ENCODE data around the gene DIO3.
"Not testable (repeated sequence)": the region's sequence is repeated elsewhere in the genome, so short reads cannot be mapped to it uniquely, and the experiment has no call there.

Gene DIO3

GRCh38 chr14:101558739-101559240, 2.5 kb upstream of the DIO3 start:
- no peak for DNase-seq (ENCODE audit: low read depth in 2 of 2)

- DNase-seq (ENCODE audit: low read depth in 2 of 2): no peak
Observed at GRCh38 chr14:101559250-101559623, 2.1 kb upstream of the DIO3 start.

DNA sequence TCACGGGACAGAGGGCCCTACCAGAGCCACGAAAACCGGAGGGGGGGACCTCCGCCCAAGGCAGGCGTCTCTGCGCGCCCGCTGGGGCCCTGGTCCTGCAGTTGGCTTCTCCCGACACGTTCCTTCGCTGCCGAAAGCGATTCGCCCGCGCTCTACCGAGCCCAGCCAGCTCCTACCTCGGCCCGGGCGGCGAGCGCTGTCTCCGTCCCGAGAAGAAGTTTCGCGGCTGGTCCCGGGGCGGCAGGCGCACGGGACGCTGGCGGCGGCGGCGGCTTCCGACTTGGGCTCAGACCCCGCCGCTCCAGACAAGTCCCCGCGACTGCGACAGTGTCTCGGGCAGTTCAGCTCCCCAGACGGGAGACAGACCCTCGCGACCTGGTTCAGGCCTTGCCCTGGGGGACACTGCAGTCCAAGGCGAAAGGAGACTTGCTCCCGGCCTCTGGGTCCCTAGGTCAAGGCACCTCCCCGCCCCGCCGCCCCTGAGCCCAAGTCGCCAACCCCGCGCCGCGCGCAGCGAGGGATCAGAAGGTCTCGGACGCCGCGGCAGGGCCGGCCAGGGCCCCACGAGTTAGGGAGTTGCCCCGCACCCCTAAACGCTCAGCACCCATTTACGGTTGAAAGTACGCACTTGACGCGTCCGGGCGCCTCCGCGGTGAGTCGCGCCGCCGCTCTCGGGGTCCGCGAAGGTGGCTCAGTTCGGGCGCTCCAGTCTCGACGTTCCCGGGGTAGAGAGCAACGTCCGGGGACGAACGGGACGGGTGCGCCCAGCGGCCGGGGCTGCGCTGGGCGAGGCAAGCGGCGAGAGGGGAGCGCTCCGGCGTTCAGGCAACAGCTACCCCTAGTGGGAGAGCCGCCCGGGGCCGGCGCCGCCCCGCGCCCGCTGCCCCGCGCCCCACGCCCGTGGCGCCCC, 1.4 kb upstream of the DIO3 start:
- no peak for DNase-seq (ENCODE audit: low read depth in 2 of 2)

DNA sequence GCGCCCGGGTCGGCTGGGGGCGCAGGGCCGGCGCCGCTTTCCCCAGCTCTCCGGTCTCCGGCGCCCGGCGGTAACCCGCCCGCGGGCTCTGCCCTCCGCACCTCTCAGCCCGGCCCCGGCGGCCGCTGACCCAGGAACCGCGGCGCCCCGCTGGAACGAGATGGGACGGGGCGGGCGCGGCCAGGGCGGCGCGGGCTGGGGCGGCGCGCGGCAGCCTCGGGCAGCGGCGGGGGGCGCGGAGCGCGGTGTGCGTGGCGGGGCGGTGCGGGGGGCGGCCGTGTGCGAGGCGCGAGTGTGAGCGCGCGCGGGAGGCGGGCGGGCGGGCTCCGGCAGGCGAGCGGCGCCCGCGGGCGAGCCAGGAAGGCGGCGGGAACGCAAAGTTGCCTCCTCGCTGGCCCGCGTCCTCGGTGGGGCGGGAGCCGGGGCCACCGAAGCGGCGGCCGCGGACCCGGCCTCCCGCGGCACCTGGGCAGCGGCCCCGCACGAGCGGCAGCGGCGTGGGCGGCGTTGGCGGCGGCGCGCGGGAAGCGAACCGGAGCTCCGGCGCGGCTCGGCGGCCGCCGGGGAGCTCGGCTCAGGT, 671 bp upstream of the DIO3 start:
- DNase-seq (ENCODE audit: low read depth in 2 of 2): no peak

DNA sequence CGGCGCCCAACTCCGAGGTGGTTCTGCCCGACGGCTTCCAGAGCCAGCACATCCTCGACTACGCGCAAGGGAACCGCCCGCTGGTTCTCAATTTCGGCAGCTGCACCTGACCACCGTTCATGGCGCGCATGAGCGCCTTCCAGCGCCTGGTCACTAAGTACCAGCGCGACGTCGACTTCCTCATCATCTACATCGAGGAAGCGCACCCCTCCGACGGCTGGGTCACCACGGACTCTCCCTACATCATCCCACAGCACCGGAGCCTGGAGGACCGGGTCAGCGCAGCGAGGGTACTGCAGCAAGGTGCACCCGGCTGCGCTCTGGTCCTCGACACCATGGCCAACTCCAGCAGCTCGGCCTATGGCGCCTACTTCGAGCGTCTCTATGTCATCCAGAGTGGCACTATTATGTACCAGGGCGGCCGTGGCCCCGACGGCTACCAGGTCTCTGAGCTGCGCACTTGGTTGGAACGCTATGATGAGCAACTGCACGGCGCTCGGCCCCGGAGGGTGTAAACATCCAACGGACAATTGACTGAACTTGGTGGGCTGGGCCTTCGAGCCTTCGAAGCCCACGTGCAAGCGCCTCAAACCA, 699 bp downstream of the DIO3 start:
- DNase-seq (ENCODE audit: low read depth in 2 of 2): no peak

DNA sequence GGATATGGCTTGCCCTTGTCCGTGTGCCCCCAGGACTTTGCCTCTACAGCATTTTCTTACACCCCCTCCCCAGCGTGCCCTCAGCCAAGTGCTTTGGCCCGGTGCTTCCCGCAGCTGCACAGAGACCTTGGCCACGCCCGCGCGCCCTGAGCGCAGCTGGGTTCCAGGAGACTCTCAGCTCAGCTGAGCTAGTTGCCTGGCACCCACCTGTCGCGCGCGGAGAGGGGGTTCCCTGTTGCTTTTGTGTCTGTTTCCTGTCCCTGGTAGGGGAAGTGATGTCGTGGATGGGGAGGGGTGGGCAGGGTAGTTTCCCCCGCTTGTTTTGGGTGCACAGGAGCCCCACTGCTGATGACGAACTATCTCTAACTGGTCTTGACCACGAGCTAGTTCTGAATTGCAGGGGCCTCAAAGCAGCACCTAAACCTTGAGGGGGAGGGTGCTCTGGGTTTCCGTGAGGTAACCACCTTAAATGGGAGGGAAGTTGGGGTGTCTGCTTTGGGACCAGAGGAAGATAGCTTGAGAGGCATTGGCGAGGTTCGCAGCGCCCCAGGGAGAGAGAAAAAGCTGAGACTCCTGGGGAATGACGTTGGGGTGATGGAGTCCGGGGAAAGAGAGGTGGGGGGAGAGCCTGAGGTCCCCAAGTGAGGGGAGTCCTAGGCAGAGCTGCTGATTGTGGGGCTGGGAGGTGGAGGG, 1.5 kb downstream of the DIO3 start:
- DNase-seq (ENCODE audit: low read depth in 2 of 2): no peak

DNA sequence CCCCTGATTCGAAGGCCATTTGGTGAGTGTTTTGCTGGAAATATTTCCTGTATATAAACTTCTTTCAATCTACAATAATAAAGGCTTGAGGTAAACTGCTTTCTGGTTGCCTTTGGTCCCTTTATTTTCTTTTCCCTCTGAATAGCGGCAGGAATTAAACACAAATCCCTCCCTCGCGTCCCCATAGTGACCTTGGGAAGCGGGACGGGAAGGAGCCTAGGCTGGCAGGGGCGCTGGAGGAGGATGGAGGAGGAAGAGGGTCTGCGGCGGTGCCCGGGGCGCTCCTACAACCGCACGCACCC, 2.0 kb downstream of the DIO3 start:
- no peak for DNase-seq (ENCODE audit: low read depth in 2 of 2)

GRCh38 chr14:101563654-101564443, 2.6 kb downstream of the DIO3 start:
- no peak for DNase-seq (ENCODE audit: low read depth in 2 of 2)

DNA sequence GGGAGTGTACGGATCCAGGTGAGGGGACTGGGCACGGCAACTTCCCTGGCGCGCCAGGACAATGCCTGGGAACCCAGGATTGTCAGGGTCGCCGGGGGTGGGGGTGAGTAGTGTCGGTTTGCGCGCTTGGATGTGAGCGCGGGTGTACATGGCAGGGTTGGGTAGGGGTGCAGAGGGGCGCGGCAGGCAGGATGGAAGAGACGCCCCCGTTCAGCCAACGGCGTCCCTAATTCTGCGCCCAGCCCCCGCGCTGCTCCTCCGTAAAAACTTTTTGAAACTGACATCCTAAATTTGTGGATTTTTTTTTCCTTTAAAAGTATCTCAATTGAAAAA, 3.1 kb downstream of the DIO3 start:
- no peak for DNase-seq (ENCODE audit: low read depth in 2 of 2)

DNA sequence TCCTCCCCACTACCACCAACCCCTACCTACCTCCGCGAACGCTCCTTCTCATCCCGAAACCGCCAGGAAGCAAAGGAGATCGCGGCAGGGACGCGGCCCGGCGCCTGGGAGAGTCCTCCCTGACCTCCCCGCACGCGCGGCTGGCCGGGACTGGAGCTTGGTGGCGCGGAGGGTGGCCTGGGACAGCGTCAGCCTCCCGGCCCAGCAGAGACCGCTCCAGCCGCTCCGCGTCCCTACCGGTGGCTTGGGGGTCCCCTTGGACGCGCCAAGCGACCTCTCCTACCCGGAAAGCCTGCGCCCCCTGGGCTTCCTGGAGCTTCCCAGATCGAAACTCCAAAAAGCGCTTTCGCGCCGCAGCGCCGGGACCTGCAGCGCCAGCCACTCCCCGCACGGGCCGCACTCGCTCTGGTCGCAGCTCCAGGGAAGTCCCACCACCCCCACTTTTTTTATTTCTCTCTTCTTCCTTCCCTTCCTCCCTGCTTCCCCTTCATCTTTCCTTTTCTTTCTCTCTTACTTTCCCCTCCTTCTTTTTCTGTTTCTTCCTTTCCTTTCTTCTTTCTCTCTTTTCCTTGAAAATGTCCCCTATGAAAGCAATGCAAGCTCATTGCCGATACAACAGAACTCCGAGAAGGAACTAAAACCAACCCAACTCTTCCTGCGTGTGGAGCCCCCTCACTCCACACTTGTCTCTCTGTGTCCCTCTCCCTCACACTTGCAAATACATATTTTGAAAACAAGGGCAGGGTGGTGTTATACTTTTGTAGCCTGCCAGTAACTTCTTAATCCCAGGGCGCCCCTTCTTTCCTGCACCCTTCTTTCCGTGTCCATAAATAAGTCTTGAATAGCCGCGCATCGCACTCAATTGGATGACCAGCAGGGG, 3.8 kb downstream of the DIO3 start:
- DNase-seq (ENCODE audit: low read depth in 2 of 2): no peak

DNA sequence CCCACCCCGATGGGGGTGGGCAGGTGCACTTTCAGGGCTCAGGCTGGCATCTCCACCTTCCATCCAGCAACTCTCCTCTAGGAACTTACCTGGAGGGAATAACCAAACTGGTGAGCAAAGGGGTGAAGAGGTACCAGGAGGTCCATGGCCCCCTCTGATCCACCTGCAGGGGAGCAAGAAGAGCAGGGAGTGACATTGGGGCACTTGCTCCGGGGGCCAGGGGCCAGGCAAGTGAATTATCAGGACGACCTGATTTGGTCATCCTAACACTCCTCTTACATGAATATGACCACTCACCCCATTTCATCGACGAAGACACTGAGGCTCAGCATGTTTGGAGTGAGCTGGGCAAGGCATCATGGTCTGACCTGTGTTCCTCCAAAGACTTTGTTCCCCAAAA, 6.0 kb downstream of the DIO3 start:
- DNase-seq (ENCODE audit: low read depth in 2 of 2): no peak

- no peak for DNase-seq (ENCODE audit: low read depth in 2 of 2)
Observed at GRCh38 chr14:101571004-101571403, 9.7 kb downstream of the DIO3 start.

- DNase-seq (ENCODE audit: low read depth in 2 of 2): not testable (repeated sequence)
Observed at GRCh38 chr14:101572526-101572925, 11.2 kb downstream of the DIO3 start.

DNA sequence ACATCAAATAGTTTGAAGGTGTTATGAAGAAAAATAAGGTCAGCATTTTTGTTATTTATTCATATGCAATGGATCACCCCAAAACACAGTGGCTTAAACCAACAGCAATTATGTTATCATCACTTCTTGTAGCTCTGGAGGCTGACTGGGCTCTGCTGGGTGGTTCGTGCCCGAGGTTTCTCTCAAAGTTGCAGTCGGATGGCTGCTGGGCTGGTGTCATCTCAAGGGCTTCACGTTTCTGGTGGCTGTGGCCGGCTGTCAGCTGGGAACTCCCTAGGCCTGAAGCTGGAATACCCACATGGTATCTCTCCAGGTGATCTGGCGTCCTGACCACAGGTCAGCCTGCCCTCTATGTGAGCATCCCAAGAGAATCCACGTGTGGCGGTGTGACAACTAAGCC, 12.0 kb downstream of the DIO3 start:
- DNase-seq (ENCODE audit: low read depth in 2 of 2): no peak

- DNase-seq (ENCODE audit: low read depth in 2 of 2): no peak
Observed at GRCh38 chr14:101575581-101575980, 14.3 kb downstream of the DIO3 start.

DNA sequence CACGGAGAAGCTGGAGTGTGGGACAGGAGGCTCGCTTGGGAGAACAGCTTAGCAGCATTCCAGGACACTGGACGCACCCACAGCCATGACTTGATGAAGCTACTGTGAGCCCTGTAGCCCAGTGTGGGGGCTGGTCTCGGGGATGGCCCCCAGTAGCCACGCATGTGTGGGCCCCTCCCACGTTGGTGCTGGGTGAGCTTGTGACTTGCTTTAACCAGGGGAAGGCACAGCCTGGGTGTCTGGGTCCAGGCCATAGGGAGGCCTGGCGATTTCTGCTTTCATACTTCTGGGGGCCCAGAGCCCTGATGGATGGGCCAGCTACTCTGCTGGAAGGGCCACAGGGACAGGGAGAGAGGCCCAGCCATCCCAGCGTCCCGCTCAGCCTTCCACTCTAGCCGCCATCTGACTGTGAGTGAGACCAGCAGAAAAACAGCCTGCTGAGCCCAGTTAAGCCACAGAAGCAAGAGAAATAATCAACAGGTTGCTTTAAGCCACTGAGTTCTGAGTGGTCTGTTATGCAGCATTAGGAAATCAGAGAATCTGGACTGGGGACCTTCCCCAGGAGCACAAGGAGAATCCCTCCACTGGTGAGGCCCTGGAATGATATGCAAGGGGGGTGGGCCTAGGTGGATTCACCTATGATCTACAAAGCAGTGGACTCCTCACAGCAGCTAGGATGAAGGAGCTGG, 16.1 kb downstream of the DIO3 start:
- no peak for DNase-seq (ENCODE audit: low read depth in 2 of 2)

DNA sequence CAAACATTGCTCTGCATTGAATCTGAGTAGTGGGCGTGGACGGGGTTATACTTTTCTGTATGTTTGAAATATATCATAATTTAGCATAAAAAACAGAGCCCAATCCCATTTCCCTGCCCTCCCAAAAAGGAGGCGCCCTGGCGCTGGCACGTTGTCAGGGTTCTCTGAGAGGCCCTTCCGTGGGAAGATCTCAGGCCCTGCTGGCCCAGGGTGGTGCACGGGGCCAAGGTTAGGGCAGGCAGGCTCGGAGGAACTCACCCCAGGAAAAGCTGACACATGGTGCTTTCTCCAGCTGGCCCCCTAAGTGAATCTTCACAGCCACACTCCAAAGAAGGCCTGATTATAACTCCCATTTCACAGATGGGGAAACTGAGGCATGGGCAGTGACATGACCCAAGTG, 17.2 kb downstream of the DIO3 start:
- no peak for DNase-seq (ENCODE audit: low read depth in 2 of 2)

DNA sequence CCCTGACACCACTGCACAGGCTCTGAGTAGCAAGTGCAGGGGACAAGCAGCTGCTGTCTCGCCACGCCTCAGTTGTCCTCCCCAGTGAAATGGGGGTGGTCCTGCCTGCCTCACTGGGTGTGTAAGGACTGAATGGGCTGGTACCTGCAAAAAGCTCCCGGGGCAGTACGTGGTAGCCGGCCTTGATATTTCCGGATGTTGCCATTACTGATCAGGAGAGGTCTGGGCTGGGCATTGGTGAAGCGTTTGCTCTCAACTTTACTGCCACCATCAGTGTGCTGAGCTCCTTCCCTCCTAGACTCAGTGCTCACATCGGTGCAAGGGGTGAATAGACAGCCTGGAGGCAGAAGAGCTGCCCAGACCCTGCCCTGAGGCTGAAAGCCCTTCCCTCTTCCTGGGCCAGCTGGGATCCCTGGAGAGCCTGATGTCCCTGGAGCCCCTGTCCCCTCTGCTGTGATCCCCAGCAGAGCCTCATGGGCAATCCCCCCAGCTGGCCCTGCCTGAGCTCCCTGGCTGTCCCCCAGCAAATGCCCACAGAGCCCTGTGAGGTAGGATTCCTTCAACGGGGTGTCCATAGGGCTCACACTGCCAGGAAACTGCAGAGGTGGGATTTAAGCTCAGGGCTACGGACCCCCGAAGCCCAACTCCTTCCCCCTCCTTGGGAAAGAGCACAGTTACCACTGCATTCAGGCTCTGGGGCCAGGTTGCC, 18.2 kb downstream of the DIO3 start:
- no peak for DNase-seq (ENCODE audit: low read depth in 2 of 2)

GRCh38 chr14:101581806-101582205, 20.5 kb downstream of the DIO3 start:
- DNase-seq (ENCODE audit: low read depth in 2 of 2): no peak

GRCh38 chr14:101582294-101582693, 21.0 kb downstream of the DIO3 start:
- no peak for DNase-seq (ENCODE audit: low read depth in 2 of 2)

Data from stimulated activated CD8-positive, alpha-beta memory T cell treated with anti-CD3 and anti-CD28 coated beads, Interleukin-15, amount 100 ng/mL, for 48 hours (primary cell).